HG02938 (cell line): ENCODE measurements around the gene WWC2.

Source experiments
- ATAC-seq: cut with Tn5 transposase; IDR thresholded peaks from one replicate; pipeline ENCODE4 v1.9.1; 2021; ENCODE audit warnings: mild to moderate bottlenecking, moderate library complexity; ENCODE audit not compliant: unreplicated experiment

The WWC2 gene

GRCh38 chr4:183348706-183349659 is 249.9 kb downstream of the WWC2 start:
- no peak for ATAC-seq

GRCh38 chr4:183349673-183350072 is 250.6 kb downstream of the WWC2 start:
- ATAC-seq = no peak

- no peak for ATAC-seq
These were observed 251.4 kb downstream of the WWC2 start for GRCh38 chr4:183350317-183351071.

- ATAC-seq = no peak
These were observed 253.5 kb downstream of the WWC2 start for GRCh38 chr4:183352546-183352945.

- ATAC-seq = no peak
These were observed 254.5 kb downstream of the WWC2 start for GRCh38 chr4:183353557-183353956.

- no peak for ATAC-seq
These were observed 255.2 kb downstream of the WWC2 start for GRCh38 chr4:183354219-183354618.

- no peak for ATAC-seq
These were observed 256.3 kb downstream of the WWC2 start for GRCh38 chr4:183355405-183355804.

- ATAC-seq = no peak
These were observed 257.2 kb downstream of the WWC2 start for GRCh38 chr4:183356173-183356830.

GRCh38 chr4:183356931-183357675 is 258.0 kb downstream of the WWC2 start:
- ATAC-seq = no peak

GRCh38 chr4:183358215-183358755 is 259.2 kb downstream of the WWC2 start:
- ATAC-seq = no peak

GRCh38 chr4:183360161-183360919 is 261.3 kb downstream of the WWC2 start:
- no peak for ATAC-seq

GRCh38 chr4:183362036-183362435 is 263.0 kb downstream of the WWC2 start:
- ATAC-seq = no peak

- ATAC-seq = no peak
These were observed 264.0 kb downstream of the WWC2 start for GRCh38 chr4:183362916-183363542.

GRCh38 chr4:183364025-183364424 is 265.0 kb downstream of the WWC2 start:
- ATAC-seq = no peak

GRCh38 chr4:183366206-183366835 is 267.3 kb downstream of the WWC2 start:
- no peak for ATAC-seq

- no peak for ATAC-seq
These were observed 270.0 kb downstream of the WWC2 start for GRCh38 chr4:183369073-183369472.
